GM06990 (cell line): ENCODE measurements around the gene AGBL4.

Experiments
- DNase-seq: peaks from one replicate; pipeline ENCODE4 v3.0.0-alpha.2; 2011; ENCODE audit not compliant: insufficient read length; ENCODE audit errors: extremely low read depth
- H3K27me3 ChIP-seq: replicated peaks from 2 replicates; pipeline ENCODE4 v1.6.0; 2011; ENCODE audit warnings: low read length; ENCODE audit not compliant: control insufficient read depth, insufficient read depth
- H3K36me3 ChIP-seq: 2 replicates; pipeline ENCODE4 v1.5.1; 2011; ENCODE audit warnings: low read length; ENCODE audit not compliant: control insufficient read depth, insufficient read depth
- H3K4me3 ChIP-seq: replicated peaks from 2 replicates; pipeline ENCODE4 v1.5.1; 2011; ENCODE audit warnings: low read depth, mild to moderate bottlenecking, control low read depth, low read length
- TF ChIP-seq, protein P1 (sequence below): IDR thresholded peaks from 2 replicates; pipeline ENCODE4 v1.5.1; 2011; ENCODE audit warnings: low read length, control low read depth, mild to moderate bottlenecking, inconsistent platforms; ENCODE audit not compliant: insufficient read depth, poor library complexity, severe bottlenecking

The AGBL4 gene

DNA sequence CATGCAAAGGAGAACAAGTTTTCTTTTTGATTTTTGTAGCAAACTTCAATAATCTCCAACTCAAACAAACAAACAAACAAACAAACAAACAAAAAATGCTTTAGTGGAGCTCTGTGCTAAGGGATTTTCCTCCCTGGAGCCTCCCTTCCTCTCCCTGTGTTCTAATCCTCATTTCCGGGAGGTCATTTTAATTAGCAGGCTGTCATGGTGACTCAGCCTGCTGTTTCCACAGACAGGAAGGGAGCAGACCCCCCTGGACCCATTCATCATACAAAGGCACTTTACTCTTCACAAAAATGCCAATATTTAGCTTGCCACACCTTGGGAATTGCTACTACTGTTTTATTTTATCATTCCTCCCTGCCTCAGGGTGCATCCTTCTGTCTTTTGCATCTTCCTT is 1490.8 kb downstream of the AGBL4 start:
- TF ChIP-seq, protein P1, sequence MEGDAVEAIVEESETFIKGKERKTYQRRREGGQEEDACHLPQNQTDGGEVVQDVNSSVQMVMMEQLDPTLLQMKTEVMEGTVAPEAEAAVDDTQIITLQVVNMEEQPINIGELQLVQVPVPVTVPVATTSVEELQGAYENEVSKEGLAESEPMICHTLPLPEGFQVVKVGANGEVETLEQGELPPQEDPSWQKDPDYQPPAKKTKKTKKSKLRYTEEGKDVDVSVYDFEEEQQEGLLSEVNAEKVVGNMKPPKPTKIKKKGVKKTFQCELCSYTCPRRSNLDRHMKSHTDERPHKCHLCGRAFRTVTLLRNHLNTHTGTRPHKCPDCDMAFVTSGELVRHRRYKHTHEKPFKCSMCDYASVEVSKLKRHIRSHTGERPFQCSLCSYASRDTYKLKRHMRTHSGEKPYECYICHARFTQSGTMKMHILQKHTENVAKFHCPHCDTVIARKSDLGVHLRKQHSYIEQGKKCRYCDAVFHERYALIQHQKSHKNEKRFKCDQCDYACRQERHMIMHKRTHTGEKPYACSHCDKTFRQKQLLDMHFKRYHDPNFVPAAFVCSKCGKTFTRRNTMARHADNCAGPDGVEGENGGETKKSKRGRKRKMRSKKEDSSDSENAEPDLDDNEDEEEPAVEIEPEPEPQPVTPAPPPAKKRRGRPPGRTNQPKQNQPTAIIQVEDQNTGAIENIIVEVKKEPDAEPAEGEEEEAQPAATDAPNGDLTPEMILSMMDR = no peak

DNA sequence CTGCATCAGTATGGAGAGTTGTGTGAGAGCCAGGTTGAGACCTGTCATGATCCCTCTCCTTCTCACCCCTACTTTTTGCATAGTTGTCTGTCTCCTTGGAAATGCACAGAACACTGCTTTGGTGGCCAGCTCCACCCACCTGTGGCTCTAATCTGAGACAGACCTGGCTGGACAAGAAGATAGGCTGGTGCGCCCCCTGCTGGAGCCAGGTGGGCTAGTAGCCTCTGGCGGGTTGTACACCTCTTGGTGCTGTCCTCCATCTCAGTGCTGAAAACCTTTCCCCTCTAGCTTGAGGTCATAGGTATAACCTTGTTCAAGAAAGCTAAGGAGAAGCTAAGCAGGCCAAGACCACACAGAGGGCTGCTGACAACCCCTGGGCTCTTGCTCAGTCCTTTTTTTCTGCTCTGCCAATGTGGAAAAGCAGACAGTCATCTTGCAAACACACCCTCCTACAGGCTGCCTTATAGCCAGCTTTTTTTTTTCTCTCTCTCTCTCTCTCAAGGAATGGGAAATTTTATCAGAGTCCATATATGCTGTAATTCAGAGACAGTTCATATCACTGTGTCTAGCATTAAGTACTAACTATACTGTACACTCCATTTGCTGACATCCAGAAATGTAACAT is 1492.9 kb downstream of the AGBL4 start:
- Histone ChIP-seq H3K4me3 (no peak overlapping the region), H3K27me3 (no peaks in the 10 kb centered on the region; the same call in 1 of the 2 replicates), H3K36me3 (no peaks in the 10 kb centered on the region)
- DNase-seq = peak; percentile 16
- TF ChIP-seq, protein P1 = peak; percentile 78

More for the DNA sequence above, 1490.8 kb downstream of the AGBL4 start:
- Histone ChIP-seq H3K27me3 (no peaks in the 10 kb centered on the region), H3K36me3 (no peaks in the 10 kb centered on the region), H3K4me3 (no peak overlapping the region)
- no peak for DNase-seq

DNA sequence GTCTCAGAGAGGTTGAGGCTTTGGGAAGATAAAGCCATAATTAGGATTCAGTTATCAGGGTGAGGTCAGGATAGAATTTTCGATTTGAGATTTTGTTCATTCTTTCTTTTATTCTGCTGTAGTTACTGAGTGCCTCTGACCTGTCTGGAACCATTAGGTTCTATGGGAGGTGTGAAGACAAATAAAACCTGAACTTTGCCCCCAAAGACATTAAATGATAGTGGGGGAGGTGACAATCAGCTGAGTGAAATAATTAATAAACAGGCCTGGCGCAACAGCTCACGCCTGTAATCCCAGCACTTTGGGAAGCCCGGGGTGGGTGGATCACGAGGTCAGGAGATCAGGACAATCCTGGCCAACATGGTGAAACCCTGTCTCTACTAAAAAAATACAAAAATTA is 1496.7 kb downstream of the AGBL4 start:
- Histone ChIP-seq H3K27me3 (no peaks in the 10 kb centered on the region; the same call in 1 of the 2 replicates), H3K36me3 (no peaks in the 10 kb centered on the region), H3K4me3 (no peak overlapping the region)
- TF ChIP-seq, protein P1 = no peak
- no peak for DNase-seq

- Histone ChIP-seq H3K4me3 (no peak overlapping the region), H3K27me3 (no peaks in the 10 kb centered on the region; the same call in 1 of the 2 replicates), H3K36me3 (no peaks in the 10 kb centered on the region)
- TF ChIP-seq, protein P1 = no peak
- no peak for DNase-seq
Observed at GRCh38 chr1:48526008-48526710, 1497.6 kb downstream of the AGBL4 start.

GRCh38 chr1:48524892-48525467 is 1498.8 kb downstream of the AGBL4 start:
- no peaks in the 10 kb centered on the region; the same call in 1 of the 2 replicates for H3K27me3 ChIP-seq
- H3K36me3 ChIP-seq = no peaks in the 10 kb centered on the region
- no peak overlapping the region for H3K4me3 ChIP-seq
- TF ChIP-seq, protein P1 = no peak
- DNase-seq = no peak
